Peyer's patch (tissue), 4 donors: ENCODE measurements around the gene SRSF4.

ENCODE experiments used
- CTCF ChIP-seq, 6 experiments: fragments of 450-650 bp in 4 of 6; fragments of 200-600 bp in 2 of 6; sonication (generic) in 1 of 6; IDR thresholded peaks; one replicate each; pipeline ENCODE4 v1.5.1; 2017 to 2019; ENCODE audit warnings: antibody characterized with exemption in 6 of 6, mild to moderate bottlenecking in 3 of 6, moderate library complexity in 1 of 6
- POLR2A ChIP-seq, 2 donors: fragments of 450-650 bp; IDR thresholded peaks; one replicate each; pipeline ENCODE4 v1.5.1; 2017; ENCODE audit warnings: antibody characterized with exemption in 2 of 2, mild to moderate bottlenecking in 2 of 2, moderate library complexity in 2 of 2

GRCh38 chr1:29126198-29126597, 55.5 kb downstream of the SRSF4 start:
- TF ChIP-seq CTCF (IDR thresholded peaks at IDR 0.05) (no peak), POLR2A (IDR thresholded peaks at IDR 0.05) (no peak)
